Measurements from ENCODE around the gene CCR8.
"Not testable (repeated sequence)": the region's sequence is repeated elsewhere in the genome, so short reads cannot be mapped to it uniquely, and the experiment has no call there.

The CCR8 gene

DNA sequence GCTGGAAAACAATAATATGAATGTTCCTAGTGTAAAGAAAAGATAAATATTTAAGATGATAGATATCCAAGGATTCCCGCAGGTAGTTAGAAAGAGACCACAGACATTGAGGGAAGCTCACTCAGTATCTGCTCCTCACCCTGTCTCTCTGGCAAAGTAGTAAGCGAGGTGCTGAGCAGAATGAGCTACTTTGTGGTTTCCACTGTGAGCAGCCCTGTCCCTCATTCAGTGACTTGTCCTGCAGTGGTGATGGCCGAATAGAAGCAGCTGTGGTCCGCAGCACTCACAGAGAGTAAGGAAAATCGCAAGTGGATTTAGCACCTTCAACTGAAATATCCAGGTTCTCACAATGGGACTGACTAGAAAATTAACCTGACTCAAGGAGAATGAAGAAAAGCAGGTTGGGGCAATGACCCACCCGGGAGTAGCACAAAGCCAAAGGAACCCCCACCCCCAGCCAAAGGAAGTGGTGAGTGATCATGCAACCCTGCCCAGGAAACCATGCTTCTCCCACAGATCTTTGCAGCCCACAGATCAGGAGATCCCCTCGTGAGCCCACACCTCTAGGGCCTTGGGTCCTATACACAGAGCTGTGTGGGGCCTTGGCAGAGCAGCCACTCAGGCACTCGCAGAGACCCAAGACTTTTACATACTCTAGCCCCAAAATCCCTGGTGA lies 31.9 kb downstream of the CCR8 start:
- H3K4me2 ChIP-seq (ENCODE audit: low read length) = no peak overlapping the region
- TF ChIP-seq, protein P1, sequence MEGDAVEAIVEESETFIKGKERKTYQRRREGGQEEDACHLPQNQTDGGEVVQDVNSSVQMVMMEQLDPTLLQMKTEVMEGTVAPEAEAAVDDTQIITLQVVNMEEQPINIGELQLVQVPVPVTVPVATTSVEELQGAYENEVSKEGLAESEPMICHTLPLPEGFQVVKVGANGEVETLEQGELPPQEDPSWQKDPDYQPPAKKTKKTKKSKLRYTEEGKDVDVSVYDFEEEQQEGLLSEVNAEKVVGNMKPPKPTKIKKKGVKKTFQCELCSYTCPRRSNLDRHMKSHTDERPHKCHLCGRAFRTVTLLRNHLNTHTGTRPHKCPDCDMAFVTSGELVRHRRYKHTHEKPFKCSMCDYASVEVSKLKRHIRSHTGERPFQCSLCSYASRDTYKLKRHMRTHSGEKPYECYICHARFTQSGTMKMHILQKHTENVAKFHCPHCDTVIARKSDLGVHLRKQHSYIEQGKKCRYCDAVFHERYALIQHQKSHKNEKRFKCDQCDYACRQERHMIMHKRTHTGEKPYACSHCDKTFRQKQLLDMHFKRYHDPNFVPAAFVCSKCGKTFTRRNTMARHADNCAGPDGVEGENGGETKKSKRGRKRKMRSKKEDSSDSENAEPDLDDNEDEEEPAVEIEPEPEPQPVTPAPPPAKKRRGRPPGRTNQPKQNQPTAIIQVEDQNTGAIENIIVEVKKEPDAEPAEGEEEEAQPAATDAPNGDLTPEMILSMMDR (IDR thresholded peaks at IDR 0.05) = no peak
- H3K79me2 ChIP-seq = no peaks in the 10 kb centered on the region
- H3K36me3 ChIP-seq (ENCODE audit: control insufficient read depth, insufficient read depth, low read length) = no peaks in the 10 kb centered on the region
- H3K9me3 ChIP-seq (ENCODE audit: control insufficient read depth, low read length) = no peaks in the 10 kb centered on the region
- no peaks in the 10 kb centered on the region for H3K4me1 ChIP-seq
- no peaks in the 10 kb centered on the region for H3K27me3 ChIP-seq (ENCODE audit: control insufficient read depth, insufficient read depth, low read length)
- no peak overlapping the region for H3K9ac ChIP-seq
- no peak overlapping the region for H3K27ac ChIP-seq
- no peak overlapping the region for H2AFZ ChIP-seq
- no peak overlapping the region for H3K4me3 ChIP-seq (ENCODE audit: low read depth, low read length)

DNA sequence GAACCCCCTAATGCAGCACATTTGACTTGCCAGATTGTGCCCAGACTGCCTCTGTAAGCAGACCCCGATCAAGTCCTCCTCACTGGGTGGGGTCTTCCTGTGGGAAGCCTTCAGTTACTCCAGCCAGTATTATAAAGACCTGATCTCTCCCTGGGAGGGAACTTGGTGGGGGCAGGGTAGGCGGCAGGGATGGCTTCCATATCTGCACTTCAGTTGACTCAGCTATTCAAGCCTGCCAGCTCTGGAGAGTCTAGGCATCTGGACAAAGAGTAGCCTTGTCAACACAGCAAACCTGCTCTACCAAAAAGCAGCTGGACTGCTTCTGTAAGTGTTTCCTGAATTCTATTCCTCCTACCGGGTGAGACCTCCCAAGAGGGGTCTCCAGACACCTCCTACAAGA lies 32.7 kb downstream of the CCR8 start:
- Histone ChIP-seq H3K9ac (no peak overlapping the region), H3K27me3 (ENCODE audit: control insufficient read depth, insufficient read depth, low read length) (no peaks in the 10 kb centered on the region), H3K27ac (no peak overlapping the region)

DNA sequence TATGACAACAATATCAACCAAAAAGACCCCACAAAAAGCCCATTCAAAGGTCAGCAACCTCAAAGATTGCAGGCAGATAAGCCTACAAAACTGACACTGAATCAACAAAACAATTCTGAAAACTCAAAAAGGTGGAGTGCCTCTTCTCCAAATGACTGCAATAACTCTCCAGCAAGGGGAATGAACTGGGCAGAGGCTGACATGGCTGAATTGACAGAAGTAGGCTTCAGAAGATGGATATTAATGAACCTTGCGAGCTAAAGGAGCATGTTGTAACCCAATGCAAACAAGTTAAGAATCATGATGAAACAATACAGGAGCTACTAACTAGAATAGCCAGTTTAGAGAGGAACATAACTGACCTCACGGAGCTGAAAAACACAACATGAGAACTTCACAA lies 33.3 kb downstream of the CCR8 start:
- Histone ChIP-seq H3K4me1 (no peaks in the 10 kb centered on the region), H2AFZ (no peak overlapping the region), H3K4me2 (ENCODE audit: low read length) (no peak overlapping the region), H3K27me3 (ENCODE audit: control insufficient read depth, insufficient read depth, low read length) (no peaks in the 10 kb centered on the region), H3K9ac (no peak overlapping the region), H3K27ac (no peak overlapping the region), H3K9me3 (ENCODE audit: control insufficient read depth, low read length) (no peaks in the 10 kb centered on the region), H3K79me2 (no peaks in the 10 kb centered on the region), H3K4me3 (ENCODE audit: low read depth, low read length) (no peak overlapping the region), H3K36me3 (ENCODE audit: control insufficient read depth, insufficient read depth, low read length) (no peaks in the 10 kb centered on the region)
- TF ChIP-seq, protein P1 (IDR thresholded peaks at IDR 0.05) = no peak

More for the DNA sequence above, 32.7 kb downstream of the CCR8 start:
- Histone ChIP-seq H3K4me2 (ENCODE audit: low read length) (no peak overlapping the region), H3K79me2 (no peaks in the 10 kb centered on the region), H2AFZ (no peak overlapping the region), H3K4me1 (no peaks in the 10 kb centered on the region), H3K9me3 (ENCODE audit: control insufficient read depth, low read length) (no peaks in the 10 kb centered on the region), H3K4me3 (ENCODE audit: low read depth, low read length) (no peak overlapping the region), H3K36me3 (ENCODE audit: control insufficient read depth, insufficient read depth, low read length) (no peaks in the 10 kb centered on the region)
- TF ChIP-seq, protein P1 (IDR thresholded peaks at IDR 0.05) = no peak

DNA sequence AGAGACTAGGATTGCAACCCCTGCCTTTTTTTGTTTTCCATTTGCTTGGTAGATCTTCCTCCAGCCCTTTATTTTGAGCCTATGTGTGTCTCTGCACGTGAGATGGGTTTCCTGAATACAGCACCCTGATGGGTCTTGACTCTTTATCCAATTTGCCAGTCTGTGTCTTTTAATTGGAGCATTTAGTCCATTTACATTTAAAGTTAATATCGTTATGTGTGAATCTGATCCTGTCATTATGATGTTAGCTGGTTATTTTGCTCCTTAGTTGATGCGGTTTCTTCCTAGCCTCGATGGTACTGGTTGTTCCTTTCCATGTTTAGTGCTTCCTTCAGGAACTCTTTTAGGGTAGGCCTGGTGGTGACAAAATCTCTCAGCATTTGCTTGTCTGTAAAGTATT lies 40.9 kb downstream of the CCR8 start:
- H3K4me3 ChIP-seq (ENCODE audit: low read depth, low read length); H3K27ac ChIP-seq; H3K4me2 ChIP-seq (ENCODE audit: low read length); H3K27me3 ChIP-seq (ENCODE audit: control insufficient read depth, insufficient read depth, low read length); H3K4me1 ChIP-seq; H3K9ac ChIP-seq; H3K36me3 ChIP-seq (ENCODE audit: control insufficient read depth, insufficient read depth, low read length); H2AFZ ChIP-seq; H3K9me3 ChIP-seq (ENCODE audit: control insufficient read depth, low read length); H3K79me2 ChIP-seq: not testable (repeated sequence)

DNA sequence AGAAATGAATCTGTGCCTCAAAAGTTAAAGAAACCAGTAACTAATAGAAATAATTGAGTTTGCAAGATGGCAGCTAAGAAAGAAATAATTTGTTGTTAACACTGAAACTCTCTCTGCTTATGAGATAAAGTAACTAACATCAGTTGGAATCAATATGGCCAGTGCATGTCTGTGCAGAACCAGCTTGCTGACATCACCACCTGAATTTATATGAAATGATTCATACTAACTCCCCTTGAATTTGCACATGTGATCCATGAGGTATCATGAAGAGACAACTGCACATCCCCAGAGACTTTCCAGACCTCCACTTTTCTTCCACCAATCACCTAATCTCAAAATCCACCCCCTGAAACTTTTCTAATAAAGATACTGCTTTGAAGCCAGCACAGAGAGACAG lies 43.3 kb downstream of the CCR8 start:
- Histone ChIP-seq H3K79me2 (no peaks in the 10 kb centered on the region), H3K4me2 (ENCODE audit: low read length) (no peak overlapping the region), H3K4me1 (no peaks in the 10 kb centered on the region), H3K4me3 (ENCODE audit: low read depth, low read length) (no peak overlapping the region), H3K36me3 (ENCODE audit: control insufficient read depth, insufficient read depth, low read length) (no peaks in the 10 kb centered on the region), H3K27me3 (ENCODE audit: control insufficient read depth, insufficient read depth, low read length) (no peaks in the 10 kb centered on the region), H3K27ac (no peak overlapping the region), H3K9ac (no peak overlapping the region), H2AFZ (no peak overlapping the region), H3K9me3 (ENCODE audit: control insufficient read depth, low read length) (no peaks in the 10 kb centered on the region)
- TF ChIP-seq, protein P1 (IDR thresholded peaks at IDR 0.05) = no peak

All from parathyroid adenoma (tissue), 2 donors.